ENCODE data around the gene PGP. TPM values are rescaled to one million over a fixed set of nuclear protein-coding genes. Genes with fewer than 3 reads are reported as not detected.

PGP gene
- total and polyA plus RNA-seq, 12 donors: 21.1 to 48.3 (median 27.3) TPM

DNA sequence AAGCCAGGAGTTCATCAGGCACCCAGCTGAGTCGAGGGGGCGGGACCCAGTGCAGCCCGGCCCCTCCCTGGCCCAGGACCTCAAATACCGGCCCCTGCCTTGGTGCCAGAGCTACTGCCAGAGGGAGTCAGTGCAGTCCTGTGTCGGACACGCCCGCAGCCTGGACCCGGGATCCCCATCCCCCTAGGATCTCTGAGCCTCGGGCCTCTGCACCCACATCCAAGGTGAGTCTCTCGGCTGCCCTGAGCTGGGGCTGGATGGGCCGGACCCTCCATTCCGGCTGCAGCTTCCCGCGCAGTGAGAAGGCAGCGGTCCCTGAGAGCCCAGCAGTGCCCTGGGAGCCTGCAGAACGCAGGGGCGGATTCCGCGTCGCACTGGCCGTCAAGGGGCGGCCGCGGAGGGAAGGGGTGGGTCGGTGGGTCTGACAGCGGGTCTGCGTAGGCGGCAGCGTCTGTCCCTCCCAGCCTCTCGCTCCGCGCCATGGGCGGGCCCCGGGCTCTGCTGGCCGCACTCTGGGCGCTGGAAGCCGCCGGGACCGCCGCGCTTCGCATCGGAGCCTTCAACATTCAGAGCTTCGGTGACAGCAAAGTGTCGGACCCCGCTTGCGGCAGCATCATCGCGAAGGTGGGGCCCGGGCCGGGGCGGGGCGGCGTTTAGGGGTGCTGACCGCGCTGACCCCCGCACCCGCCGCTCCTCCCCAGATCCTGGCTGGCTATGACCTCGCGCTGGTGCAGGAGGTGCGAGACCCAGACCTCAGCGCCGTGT, 21.9 kb upstream of the PGP start, which contains the start of gene DNASE1L2:
Gene DNASE1L2, plus strand, starts transcription at position 108 of the 765 bp plus-strand sequence. Its CDS starts 373 bp downstream, at position 481.
- Histone ChIP-seq H3K4me1 (peaks cover 13 to 29% (median 23%) of the 10 kb centered on the region in 9 donors), H3K9me3 (no peaks in the 10 kb centered on the region), H3K4me3 (peak within 1 kb of the TSS in 9 of 10 donors; percentile 7 to 49 (median 34)), H3K36me3 (peaks cover 8 to 68% (median 39%) of the 10 kb centered on the region in 9 donors), H3K27me3 (peaks cover 0 to 30% (median 8%) of the 10 kb centered on the region in 7 donors), H3K27ac (no peak within 1 kb of the TSS)
- intact Hi-C loops (cut with DNase I): no loop called here
- DNase-seq: no peak
- TF ChIP-seq CTCF (IDR thresholded peaks at IDR 0.05): no peak
- 3% methylated on average over 40 to 64 of the region's 64 CpGs for WGBS, 2 donors
- ATAC-seq: peak; percentile 15 to 51 (median 33)

DNA sequence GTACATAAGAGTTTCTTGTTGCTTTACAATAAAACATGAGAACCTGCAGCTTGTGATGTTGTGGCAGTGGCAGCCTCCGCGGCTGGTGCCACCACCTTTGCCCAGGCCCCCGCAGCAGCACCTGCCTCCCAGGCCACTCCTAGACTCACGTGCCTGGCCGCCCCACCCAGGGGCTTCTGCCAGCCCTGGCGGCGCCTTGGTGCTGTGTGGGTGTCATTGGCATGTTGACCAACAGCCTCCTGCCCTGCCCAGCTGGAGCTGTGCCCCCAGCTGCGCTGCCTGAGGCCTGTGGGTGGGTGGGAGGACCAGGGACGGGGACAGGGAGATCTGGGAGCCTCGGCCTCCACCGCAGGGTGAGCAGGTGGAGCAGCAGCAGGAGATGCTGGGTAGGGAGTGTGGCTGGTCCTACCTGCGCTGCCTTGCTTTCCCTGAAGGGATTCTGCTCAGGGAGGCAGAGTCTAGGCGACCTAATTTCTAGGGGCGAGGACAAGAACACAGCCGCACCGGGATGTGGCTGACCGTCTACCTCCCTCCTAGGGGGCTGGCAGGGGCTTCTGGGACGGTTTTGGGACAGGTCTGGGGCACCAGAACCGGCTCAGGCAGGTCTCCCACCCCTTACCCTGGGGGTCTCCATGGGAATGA, 21.2 kb upstream of the PGP start:
- intact Hi-C loops (cut with DNase I): no loop called here
- H3K27ac ChIP-seq: no peak overlapping the region
- H3K4me3 ChIP-seq: peak overlapping the region in 3 of 10 donors; percentile 34 to 49 (median 42)
- H3K4me1 ChIP-seq: peaks cover 13 to 29% (median 23%) of the 10 kb centered on the region in 9 donors
- H3K36me3 ChIP-seq: peaks cover 13 to 68% (median 37%) of the 10 kb centered on the region in 9 donors
- peaks cover 0 to 30% (median 8%) of the 10 kb centered on the region in 7 donors for H3K27me3 ChIP-seq
- ATAC-seq: no peak
- 80 to 81% methylated on average over 19 of the region's 19 CpGs for WGBS, 2 donors
- no peaks in the 10 kb centered on the region for H3K9me3 ChIP-seq
- no peak for TF ChIP-seq CTCF (IDR thresholded peaks at IDR 0.05)
- no peak for DNase-seq

GRCh38 chr16:2235234-2235651, 20.6 kb upstream of the PGP start:
- H3K9me3 ChIP-seq: no peaks in the 10 kb centered on the region
- DNase-seq: no peak
- no peak overlapping the region for H3K27ac ChIP-seq
- 91 to 97% methylated on average over 23 to 28 of the region's 28 CpGs for WGBS, 2 donors
- ATAC-seq: no peak
- TF ChIP-seq CTCF (IDR thresholded peaks at IDR 0.05): no peak
- intact Hi-C loops (cut with DNase I): no loop called here
- no peak overlapping the region for H3K4me3 ChIP-seq
- peaks cover 0 to 30% (median 8%) of the 10 kb centered on the region in 7 donors for H3K27me3 ChIP-seq
- H3K4me1 ChIP-seq: peaks cover 13 to 29% (median 23%) of the 10 kb centered on the region in 9 donors
- H3K36me3 ChIP-seq: peaks cover 13 to 70% (median 37%) of the 10 kb centered on the region in 9 donors

DNA sequence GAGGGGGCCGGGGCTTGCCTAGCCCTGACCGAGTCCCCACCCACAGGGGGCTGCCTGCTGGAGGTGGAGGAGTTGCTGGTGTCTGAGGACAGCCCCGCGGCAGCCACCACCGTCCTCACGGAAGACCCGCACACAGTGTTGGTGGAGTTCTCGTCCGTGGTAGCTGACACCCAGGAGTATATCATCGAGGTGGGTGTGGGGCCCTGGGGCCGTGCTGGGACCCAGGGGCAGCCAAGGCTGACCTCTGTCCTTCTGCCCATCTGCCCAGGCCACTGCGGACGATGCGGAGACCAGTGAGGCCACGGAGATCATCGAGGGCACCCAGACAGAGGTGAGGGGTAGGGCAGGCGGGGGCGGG, 20.2 kb upstream of the PGP start:
- no peak overlapping the region for H3K27ac ChIP-seq
- peaks cover 13 to 29% (median 23%) of the 10 kb centered on the region in 9 donors for H3K4me1 ChIP-seq
- H3K27me3 ChIP-seq: peaks cover 0 to 30% (median 8%) of the 10 kb centered on the region in 7 donors
- H3K36me3 ChIP-seq: peaks cover 15 to 69% (median 37%) of the 10 kb centered on the region in 9 donors
- 92 to 95% methylated on average over 18 of the region's 18 CpGs for WGBS, 2 donors
- TF ChIP-seq CTCF (IDR thresholded peaks at IDR 0.05): no peak
- intact Hi-C loops (cut with DNase I): no loop called here
- H3K9me3 ChIP-seq: no peaks in the 10 kb centered on the region
- DNase-seq (no peak), ATAC-seq (no peak)
- no peak overlapping the region for H3K4me3 ChIP-seq
